ENCODE data around the gene CLDN19. TPM values are rescaled to one million over a fixed set of nuclear protein-coding genes. Genes with fewer than 3 reads are reported as not detected.

CLDN19 gene
- total RNA-seq = not detected in 2 replicates

GRCh38 chr1:42739753-42740700 is at the start of gene CLDN19:
Gene CLDN19, minus strand, starts transcription at chr1:42740236. Its CDS starts 173 bp downstream, at chr1:42740063.

GRCh38 chr1:42784946-42785693 is 45.1 kb upstream of the CLDN19 start, which contains the start of gene TMEM269:
Gene TMEM269, plus strand, starts transcription at chr1:42784991. Its CDS starts 4,903 bp downstream, at chr1:42789894.

GRCh38 chr1:42766741-42767509 is 26.9 kb upstream of the CLDN19 start, which contains the start of the genes C1orf50 and P3H1:
Gene C1orf50, plus strand, starts transcription at chr1:42767249. Its CDS starts 63 bp downstream, at chr1:42767312.
Gene P3H1, minus strand, starts transcription at chr1:42767028. Its CDS starts 57 bp downstream, at chr1:42766971.

Other genes starting within 250 kb of the CLDN19 start
- gene PPIH, start 81.8 kb downstream of the CLDN19 start, total RNA-seq = 23.3 and 25.3 TPM in 2 replicates
- gene YBX1, start 57.8 kb downstream of the CLDN19 start, total RNA-seq = 669 and 745 TPM in 2 replicates
- gene P3H1, start 26.8 kb upstream of the CLDN19 start, total RNA-seq = 132 and 138 TPM in 2 replicates
- 6.4 and 7.0 TPM in 2 replicates for gene C1orf50, start 27.0 kb upstream of the CLDN19 start, total RNA-seq
- gene TMEM269, start 44.8 kb upstream of the CLDN19 start, total RNA-seq = 0.11 TPM in 1 of 2 replicates, not detected in the other
- gene ERMAP, start 76.9 kb upstream of the CLDN19 start, total RNA-seq = 25.2 and 25.7 TPM in 2 replicates
- 20.3 and 26.3 TPM in 2 replicates for gene SVBP, start 77.2 kb upstream of the CLDN19 start, total RNA-seq
- 7.3 and 10.3 TPM in 2 replicates for gene ZNF691, start 106.4 kb upstream of the CLDN19 start, total RNA-seq
- 68.5 and 86.8 TPM in 2 replicates for gene SLC2A1, start 218.6 kb upstream of the CLDN19 start, total RNA-seq